ENCODE data around the gene THAP9.
"Not testable (repeated sequence)": the region's sequence is repeated elsewhere in the genome, so short reads cannot be mapped to it uniquely, and the experiment has no call there.

THAP9 gene

DNA sequence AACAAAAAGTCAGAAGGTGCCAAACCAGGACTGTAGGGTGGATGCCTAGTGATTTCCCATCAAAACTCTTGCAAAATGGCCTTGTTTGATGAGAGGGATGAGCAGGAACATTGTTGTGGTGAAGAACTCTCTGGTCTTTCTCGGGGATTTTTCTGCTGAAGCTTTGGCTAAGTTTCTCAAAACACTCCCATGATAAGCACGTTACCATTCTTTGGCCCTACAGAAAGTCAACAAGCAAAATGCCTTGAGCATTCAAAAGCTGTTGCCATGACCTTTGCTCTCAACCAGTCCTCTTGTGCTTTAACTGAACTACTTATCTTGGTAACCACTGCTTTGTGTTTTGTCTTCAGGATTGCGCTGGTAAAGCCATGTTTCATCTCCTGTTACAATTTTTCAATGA lies 6.6 kb upstream of the THAP9 start:
- no peak for DNase-seq

DNA sequence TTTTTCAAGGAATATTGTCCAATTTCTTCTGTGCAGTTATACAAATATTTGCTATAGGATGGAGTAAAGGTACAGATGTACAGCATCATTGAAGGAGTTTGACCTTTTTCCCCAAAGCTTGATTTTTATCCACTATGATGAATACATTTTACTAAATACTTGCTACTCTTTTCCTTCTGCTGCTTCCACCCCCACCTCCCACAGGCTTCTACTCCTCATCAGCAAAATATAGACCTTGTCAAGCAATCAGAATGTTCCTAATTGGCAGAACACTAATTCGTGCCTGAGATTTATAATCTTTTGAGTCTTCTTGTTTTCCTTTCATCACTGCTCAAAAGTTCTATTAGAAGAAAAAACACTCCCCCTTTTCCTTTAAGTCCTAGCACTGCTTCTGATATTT lies 3.8 kb upstream of the THAP9 start:
- DNase-seq: no peak

DNA sequence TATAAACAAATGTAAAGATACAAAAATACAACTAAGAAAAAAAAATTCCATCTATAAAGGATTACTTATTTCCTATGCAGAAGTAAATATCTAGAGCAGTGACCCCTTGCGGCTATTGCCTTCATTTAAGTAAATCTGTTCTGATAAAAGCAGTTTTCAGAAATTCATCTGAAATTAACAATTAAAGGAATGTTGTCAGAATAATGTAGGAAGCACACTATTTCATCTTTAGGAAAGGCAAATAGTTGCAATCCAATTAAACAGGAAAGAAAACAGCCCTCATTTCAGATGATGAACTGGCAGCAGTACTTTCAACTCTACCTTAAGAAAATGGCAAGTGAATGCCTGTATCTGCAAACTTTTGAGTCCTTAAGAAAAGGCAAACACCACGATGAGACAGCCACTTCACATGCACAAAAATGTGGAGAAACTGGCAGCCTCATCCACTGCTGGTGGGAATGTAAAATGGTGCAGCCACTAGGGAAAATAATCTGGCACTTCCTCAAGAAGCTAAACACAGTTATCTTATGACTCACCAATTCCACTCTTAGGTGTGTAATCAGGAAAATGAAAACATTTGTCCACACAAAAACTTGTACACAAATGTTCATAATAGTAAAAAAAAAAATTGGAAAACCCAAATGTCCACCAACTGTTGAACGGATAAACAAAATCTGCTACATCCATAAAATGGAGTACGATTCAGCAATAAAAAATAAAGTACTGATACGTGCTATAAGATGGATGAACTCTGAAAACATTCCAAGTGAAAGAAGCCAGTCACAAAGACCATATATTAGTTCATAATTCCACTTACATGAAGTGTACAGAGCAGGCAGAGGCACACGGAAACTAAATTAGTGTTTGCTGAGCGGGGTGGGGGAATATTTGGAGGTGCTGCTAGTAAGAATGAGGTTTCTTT lies 2.0 kb upstream of the THAP9 start:
- DNase-seq: peak; percentile 40

DNA sequence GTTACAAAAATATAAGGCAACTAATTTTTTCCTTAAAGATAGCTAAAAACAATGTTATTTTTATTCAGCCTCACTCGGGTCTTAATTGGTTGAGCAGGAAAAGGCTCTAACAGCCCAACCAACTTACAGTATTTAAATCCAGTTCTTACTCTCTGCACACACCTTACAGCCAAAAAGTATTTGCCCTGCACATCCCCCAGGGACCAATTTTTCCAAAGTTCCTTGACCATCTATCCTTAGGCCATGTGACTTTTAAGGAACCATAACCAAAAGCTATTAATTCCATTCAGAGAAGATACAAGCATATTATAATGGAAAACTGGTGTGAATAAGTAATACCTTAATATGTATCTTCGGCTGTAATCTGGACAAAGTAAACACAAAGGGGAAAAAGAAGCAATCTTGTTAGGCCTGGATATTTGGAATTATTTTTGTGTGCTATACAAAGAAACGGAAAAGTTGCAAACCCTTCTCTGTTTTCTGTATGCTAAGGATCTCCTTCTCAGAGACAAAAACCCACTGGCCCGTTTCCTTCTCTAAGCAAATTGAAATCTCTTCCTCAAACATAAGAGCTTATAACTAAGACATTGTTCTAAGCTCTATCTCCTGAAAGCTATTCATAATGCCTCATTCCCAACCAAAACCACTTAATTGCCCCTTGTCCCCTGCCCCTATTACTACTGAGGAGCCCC lies 1.0 kb upstream of the THAP9 start:
- no peak for DNase-seq

DNA sequence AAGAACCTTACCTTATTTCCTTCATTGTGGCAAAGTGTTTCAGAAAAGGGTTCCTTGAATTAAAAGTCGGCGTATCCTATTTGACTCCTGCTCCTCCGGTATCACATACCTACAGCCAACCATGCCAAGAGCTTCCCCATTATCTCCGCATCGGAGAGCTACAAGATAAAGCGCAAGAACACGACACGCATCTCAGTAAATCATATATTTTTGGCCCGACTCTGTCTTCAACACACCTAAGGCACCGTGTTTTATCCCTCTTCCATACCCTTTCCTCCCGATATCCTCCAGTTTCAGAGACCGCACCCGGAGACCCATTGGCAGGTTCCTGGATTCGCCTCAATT lies 497 bp upstream of the THAP9 start:
- peak; percentile 48 for DNase-seq

DNA sequence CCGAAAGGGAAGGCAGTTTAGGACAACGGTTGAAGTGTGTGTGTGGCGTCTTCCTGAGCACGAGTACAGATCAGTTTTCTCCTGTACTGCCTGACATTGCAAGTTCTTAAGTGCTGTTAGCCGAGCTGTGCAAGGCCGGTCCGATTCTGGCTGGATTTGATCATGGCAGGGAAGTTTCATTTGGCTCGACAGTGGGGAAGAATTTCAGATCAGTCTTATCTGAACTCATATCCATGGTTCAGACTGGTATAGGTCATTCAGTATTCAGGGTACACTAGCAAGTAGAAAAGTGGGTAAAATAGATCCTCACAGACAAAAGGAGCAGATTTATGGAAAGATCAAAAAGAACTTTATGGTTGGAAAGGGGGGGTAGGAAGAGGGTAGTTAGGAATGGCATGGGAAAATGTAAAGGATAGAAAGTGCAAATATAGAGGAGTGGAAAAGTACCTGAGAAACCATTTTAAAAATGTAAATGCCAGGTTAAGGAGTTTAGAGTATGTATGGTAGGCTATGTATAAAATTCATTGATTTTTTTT lies 716 bp downstream of the THAP9 start:
- DNase-seq: no peak

DNA sequence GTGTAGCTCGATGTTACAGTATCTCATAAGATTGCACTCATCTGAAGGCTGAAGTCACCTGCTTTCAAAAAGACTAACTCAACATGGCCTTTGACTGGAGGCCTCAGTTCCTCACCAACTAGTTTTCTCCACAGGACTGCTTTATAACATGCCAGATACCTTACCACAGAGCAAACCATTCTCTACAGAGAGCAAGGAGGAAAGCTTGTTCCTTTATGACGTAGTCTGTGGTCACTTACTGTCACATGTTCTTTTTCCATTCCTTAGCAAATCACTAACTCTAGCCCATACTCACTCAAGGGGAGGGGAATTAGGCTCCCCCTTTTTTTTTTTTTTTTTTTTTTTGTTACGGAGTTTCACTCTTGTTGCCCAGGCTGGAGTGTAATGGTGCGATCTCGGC lies 3.2 kb downstream of the THAP9 start:
- DNase-seq: peak; percentile 69

DNA sequence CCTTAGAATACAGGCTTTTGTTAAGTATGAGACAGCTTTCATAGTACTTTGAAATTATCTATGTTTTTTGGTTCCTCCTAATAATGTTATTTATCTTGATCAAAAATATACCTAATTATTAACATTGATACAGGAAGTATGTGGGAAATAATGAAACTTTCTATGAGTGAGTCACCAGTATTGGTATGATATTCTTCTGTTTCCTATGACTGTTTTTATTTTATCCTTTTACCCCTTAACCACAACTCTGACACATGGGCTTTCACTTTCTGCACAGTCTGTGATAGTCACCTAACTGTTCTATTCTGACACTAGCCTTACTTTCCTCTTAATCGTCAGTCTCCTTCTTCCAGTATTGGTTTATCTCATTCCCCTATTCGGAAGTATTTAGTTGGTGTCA lies 4.7 kb downstream of the THAP9 start:
- DNase-seq: peak; percentile 69

DNA sequence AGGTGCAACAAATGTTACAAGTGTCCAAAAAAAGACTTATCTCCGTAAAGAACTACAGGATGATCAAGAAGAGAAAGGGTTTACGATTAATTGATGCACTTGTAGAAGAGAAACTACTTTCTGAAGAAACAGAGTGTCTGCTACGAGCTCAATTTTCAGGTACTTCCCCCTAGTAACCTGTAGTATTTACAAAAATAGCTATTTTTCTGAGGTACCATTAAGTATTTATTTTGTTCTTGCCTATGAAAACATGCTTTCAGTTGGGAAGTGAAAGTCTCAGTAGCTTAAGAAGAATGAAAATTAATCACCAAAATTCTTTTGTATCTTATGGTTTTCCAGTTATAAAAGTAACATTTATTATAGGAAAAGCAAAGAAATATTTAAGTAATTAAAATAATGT lies 5.9 kb downstream of the THAP9 start:
- no peak for DNase-seq

DNA sequence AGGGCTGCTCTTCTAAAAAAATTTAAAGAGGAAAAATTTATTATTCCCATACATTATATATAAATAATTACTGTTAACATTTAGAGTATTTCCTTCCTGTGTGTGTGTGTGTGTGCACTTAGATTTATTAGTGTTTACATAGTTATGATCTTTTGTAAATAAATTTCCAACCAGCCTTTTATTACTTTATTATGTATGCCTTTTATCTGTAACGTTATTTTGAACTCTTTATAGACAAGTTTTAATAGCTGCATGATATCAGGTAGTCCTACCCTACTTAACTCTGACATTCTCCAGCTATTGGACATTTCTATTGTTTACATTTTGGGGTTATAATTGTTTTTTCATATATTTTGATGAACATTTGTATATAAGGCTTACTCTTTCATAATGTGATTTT lies 8.8 kb downstream of the THAP9 start:
- no peak for DNase-seq

DNA sequence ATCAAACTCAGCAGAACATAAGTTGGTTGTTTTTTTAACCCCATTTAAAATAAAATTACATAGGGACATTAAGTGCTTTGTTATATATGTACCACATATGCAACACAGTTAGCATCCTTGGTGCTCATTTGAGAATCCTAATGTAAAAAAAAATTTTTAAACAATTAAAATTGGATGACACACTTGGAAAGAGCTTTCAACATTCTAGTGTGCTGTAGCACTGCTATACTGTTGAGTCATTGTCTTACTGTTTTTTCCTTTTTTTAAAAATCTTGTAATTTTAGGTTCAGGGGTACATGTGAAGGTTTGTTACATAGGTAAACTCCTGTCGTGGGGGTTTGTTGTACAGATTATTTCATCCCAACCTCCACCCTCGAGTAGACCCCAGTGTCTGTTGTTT lies 12.8 kb downstream of the THAP9 start:
- DNase-seq: no peak

DNA sequence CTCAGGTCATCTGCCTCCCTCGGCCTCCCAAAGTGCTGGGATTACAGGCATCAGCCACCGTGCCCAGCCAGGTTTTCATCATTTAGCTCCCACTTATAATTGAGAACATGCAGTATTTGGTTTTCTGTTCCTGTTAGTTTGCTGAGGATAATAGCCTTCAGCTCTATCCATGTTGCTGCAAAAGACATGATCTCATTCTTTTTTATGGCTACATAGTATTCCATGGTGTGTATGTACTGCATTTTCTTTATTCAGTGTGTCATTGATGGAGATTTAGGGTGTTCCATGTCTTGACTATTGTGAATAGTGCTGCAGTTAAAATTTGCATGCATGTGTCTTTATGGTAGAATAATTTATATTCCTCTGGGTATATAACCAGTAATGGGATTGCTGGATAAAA lies 13.4 kb downstream of the THAP9 start:
- DNase-seq: not testable (repeated sequence)

DNA sequence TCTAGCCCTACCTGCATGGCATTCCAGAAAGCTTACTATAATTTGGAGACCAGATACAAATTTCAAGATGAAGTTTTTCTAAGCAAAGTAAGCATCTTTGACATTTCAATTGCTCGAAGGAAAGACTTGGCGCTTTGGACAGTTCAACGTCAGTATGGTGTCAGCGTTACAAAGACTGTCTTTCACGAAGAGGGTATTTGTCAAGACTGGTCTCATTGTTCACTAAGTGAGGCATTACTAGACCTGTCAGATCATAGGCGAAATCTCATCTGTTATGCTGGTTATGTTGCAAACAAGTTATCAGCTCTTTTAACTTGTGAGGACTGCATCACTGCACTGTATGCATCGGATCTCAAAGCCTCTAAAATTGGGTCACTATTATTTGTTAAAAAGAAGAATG lies 17.6 kb downstream of the THAP9 start:
- no peak for DNase-seq

DNA sequence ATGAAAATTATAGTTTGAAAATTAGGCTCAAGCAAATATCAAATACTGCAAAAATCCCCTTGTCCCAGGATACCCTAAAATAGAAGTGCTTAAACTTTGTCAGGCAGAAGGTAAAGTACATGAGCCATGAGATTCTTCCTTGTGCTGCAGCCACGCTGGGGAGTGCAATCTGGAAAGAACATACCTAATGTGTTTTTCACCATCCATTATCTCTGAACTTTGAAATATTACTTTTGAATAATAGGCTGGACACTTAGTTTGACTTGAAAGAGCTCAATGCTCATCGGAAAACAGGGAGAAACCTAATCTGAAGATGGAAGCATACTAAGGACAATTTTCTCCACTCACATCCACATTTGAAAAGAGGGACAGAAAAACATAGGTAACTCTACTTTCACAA lies 18.9 kb downstream of the THAP9 start:
- DNase-seq: no peak

DNA sequence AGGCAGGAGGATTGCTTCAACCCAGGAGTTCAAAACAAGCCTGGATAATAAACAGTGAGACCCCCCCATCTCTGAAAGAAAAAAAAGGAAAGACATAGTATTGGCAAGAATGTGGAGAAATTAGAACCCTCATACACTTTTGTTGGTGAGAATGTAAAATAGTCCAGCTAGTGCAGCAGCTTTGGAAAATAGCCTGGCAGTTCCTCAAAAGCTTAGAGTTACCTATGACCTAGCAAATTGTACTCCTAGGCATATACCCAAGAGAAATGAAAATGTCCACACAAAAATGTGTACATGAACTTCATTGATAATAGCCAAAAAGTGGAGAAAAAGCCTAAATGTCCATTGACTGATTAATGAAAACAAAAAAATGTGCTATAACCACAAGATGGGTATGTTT lies 21.3 kb downstream of the THAP9 start:
- DNase-seq: no peak

DNA sequence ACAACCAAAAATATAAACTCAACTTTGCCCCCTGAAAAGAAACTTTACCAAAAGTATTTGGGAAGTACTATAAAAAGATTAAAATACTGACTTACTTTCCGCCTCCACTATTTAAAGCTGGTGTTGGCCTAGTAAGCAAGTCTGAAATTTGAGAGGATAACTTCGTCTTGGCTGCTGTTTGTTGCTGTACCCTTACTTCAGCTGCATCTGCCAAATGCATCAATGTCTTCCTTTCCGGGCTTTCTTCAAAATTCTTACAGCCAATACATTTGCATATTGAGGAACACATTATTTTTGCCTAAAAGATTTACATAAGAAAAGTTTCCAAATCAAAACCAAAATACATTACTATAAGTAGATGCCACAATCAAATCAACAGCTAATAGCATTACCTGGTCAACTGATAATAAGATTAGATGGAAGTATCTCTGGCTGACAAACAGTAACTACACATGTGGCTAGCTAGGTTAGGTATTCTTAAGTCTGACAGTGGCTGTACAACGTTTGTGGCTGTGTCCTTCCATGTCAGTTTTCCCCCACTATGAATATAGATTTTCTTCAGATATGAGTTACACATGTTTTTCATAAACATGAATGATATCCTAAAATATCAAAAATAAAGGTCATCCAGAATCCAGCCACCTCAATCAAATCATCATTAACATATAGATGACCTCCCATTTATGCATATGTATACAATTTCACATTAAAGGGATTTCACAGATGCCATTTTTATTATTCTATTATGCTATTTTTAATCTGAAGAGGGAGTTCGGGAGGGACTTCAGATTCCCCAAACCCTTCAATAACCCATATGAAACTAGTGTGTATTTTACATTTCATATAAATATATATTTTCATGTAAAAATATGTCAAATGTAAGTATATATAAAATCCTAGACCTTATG lies 30.6 kb downstream of the THAP9 start:
- no peak for DNase-seq

DNA sequence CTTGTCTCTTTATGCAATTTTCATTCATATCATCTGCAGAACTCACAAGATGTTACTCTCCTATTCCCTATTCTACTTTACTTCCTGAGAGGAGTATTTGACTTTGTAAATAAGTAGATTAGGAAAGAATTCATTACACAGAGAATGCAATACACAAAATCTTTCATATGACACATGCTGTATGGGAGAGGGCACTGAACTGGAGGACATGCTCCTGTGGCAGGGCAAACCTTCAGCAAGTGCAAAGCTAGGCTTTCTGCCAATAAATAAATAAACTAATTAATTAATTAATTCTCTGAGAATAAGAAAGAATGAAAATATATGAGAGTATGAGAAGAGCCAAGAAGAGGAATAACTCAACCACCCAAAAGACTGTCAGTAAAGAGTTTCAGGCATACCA lies 33.9 kb downstream of the THAP9 start:
- DNase-seq: no peak

DNA sequence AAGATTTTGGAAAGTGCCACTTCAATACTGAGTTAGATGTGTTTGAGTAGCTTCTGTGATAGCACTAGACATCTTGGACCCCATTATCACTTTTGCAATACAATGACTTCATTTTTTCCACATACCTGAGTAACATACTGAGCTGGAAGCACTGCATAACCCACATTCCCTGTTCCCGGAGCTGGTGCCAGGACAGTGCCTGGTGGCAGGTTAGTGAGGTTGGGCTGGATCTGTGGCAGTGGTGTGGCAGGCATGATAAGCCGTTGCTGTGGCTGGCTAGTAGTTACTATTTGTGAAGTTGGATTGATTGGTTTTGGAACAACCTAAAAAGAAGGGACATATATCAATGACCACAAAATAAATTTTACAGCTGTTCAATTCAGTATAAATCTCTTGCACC lies 38.9 kb downstream of the THAP9 start:
- DNase-seq: no peak

DNA sequence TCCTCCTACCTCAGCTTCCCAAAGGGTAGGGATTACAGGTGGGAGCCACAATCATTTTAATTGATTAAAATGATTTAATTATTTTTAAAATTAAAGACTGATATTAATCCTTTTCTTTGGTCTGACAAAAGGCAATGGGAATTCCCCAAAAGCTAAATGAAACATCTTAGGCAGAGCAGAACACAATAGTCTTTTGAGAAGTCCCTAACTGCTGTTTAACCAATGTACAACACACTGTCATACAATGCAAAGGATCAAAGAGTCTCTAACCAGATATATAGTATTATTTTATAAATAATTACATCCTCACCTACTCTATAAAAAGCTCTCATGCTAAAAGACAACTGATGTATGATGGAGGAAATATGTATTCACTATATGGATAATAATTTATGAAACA lies 47.0 kb downstream of the THAP9 start:
- no peak for DNase-seq

DNA sequence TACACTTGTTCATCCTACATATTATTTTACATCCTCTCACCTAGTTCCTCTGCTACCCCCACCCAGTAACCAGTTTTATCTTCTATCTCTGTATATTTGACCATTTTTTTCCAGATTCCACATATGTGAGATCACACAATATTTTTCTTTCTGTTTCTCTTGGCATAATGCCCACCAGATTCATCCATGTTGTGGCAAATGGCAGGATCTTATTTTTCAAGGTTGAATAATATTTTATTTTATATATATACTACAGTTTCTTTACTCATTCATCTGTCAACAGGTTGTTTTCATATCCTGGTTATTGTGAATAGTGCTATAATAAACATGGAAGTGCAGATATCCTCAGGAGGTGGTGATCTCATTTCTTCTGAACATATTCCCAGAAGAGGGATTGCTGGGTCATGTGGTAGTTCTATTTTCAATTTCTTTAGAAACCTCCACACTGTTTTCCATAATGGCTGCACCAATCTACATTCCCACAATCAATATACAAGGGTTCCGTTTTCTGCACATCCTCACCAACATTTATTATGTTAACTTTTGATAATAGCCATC lies 48.2 kb downstream of the THAP9 start:
- no peak for DNase-seq

DNA sequence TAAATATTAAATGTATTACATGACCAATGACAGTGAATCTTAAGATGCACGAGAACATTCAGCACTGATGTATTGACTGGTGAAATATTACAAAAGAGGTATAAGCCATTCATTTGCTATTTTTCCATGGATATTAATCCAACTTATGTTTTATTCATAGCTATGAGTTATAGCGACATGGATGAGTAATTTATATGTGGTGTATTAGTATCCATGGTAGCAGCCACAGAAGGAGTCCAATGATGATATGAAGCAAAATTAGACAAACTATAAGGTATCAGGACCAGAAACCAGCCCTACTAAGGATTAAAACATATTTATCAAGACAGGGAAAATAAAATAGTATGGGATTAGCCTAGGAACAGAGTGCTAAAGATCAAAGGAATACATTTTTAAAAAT lies 50.7 kb downstream of the THAP9 start:
- DNase-seq: no peak

DNA sequence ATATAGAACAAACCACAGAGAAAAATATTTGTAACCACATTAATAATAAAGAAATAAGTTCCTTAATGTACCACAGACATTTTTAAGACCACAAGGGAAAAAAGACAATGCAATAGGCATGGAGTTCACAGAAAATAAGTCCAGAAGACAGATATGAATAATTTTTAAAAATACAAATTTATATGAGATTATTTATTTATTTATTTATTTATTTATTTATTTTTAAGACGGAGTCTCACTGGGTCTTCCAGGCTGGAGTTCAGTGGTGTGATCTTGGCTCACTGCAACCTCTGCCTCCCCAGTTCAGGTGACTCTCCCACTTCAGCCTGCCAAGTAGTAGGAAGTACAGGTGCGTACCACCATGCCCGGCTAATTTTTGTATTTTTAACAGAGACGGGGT lies 53.7 kb downstream of the THAP9 start:
- no peak for DNase-seq

DNA sequence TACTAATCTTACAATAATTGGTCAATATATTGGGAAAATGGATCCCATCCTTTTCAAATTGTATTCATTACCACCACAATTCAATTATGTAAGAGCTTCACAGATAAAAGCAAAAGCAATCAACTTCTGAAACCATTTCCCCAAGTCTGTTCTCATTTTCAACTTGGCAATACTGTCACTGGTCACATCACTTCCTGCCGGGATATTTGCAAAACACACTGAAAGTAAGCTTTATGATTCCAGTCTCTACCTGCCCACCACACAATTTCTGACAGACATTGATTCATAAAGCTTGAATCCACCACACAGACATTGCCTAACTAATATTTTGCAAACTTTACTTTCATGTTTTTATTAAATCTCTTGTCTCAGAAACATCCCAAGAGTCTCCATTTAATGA lies 56.5 kb downstream of the THAP9 start:
- DNase-seq: peak; percentile 60

Measured in MV-4-11 (cell line).